HepG2 (cell line): ENCODE data around the gene MCMBP. TPM values are rescaled to one million over a fixed set of nuclear protein-coding genes. Genes with fewer than 3 reads are reported as not detected.
A peak's percentile ranks its signal among the peaks of the same experiment; 100 is the strongest.

Experiments used
- CCDC6 ChIP-seq: sonication (generic); formaldehyde crosslinking; IDR thresholded peaks from 2 replicates; pipeline ENCODE4 v1.8.1; 2022; ENCODE audit warnings: mild to moderate bottlenecking, missing genetic modification reagents, moderate library complexity
- CEBPG ChIP-seq: IDR thresholded peaks from 2 replicates; pipeline ENCODE4 v1.6.1; 2016
- EEA1 ChIP-seq: sonication (generic); formaldehyde crosslinking; IDR thresholded peaks from 2 replicates; pipeline ENCODE4 v1.5.1; 2020; ENCODE audit warnings: mild to moderate bottlenecking, missing genetic modification reagents, borderline replicate concordance
- ISX ChIP-seq: sonication (generic); formaldehyde crosslinking; conservative IDR thresholded peaks from 2 replicates; pipeline ENCODE4 v1.5.0; 2020; ENCODE audit warnings: missing genetic modification reagents
- KDM4B ChIP-seq: sonication (generic); formaldehyde crosslinking; IDR thresholded peaks from 2 replicates; pipeline ENCODE4 v1.4.0; 2020; ENCODE audit warnings: missing genetic modification reagents
- NCOR1 ChIP-seq: fragments of 200-600 bp; sonication (generic); IDR thresholded peaks from 2 replicates; pipeline ENCODE4 v1.7.0; 2017; ENCODE audit warnings: antibody characterized with exemption, low read length, borderline replicate concordance
- NR2F1 ChIP-seq, 2 experiments: fragments of 450-650 bp in 1 of 2; formaldehyde crosslinking in 1 of 2; IDR thresholded peaks; 2 replicates each; pipeline versions ENCODE4 v1.5.0 to v1.6.1; 2016 to 2020; ENCODE audit warnings: mild to moderate bottlenecking in 1 of 2, missing compliant biosample characterization in 1 of 2, missing genetic modification reagents in 1 of 2, moderate library complexity in 1 of 2
- PTBP1 ChIP-seq: fragments of 200-400 bp; formaldehyde crosslinking; IDR thresholded peaks from 2 replicates; pipeline ENCODE4 v1.6.1; 2018; ENCODE audit warnings: low read length, low read depth; ENCODE audit not compliant: poor library complexity, severe bottlenecking
- TEAD2 ChIP-seq: sonication (generic); formaldehyde crosslinking; IDR thresholded peaks from 2 replicates; pipeline ENCODE4 v1.9.0; 2021; ENCODE audit warnings: missing genetic modification reagents
- THAP11 ChIP-seq: IDR thresholded peaks from 2 replicates; pipeline ENCODE4 v1.6.1; 2016; ENCODE audit warnings: missing biosample characterization, missing genetic modification reagents
- ZBTB1 ChIP-seq: sonication (generic); formaldehyde crosslinking; IDR thresholded peaks from 2 replicates; pipeline ENCODE4 v1.4.0; 2020; ENCODE audit warnings: missing genetic modification reagents, borderline replicate concordance
- ZBTB20 ChIP-seq: sonication (generic); formaldehyde crosslinking; IDR thresholded peaks from 2 replicates; pipeline ENCODE4 v1.8.1; 2023; ENCODE audit warnings: missing genetic modification reagents, low read depth, mild to moderate bottlenecking, borderline replicate concordance
- ZFP90 ChIP-seq: sonication (generic); formaldehyde crosslinking; IDR thresholded peaks from 2 replicates; pipeline ENCODE4 v1.8.0; 2022; ENCODE audit warnings: missing genetic modification reagents, mild to moderate bottlenecking, inconsistent platforms, borderline replicate concordance
- ZNF879 ChIP-seq: sonication (generic); formaldehyde crosslinking; IDR thresholded peaks from 2 replicates; pipeline ENCODE4 v1.8.1; 2023; ENCODE audit warnings: missing genetic modification reagents
- polyA plus RNA-seq, 8 experiments: library from polyadenylated mRNA; depleted of rRNA in 3 of 8; stranded (reverse) in 7 of 8; unstranded in 1 of 8; fragments of >200 nt; fragmentation: Illumina TruSeq in 4 of 8; extraction: Trizol in 4 of 8; gene quantifications; 2 replicates each; pipeline versions ENCODE4 v1.2.1 to v1.2.3, GENCODE V29; 2011 to 2016; ENCODE audit warnings: low read depth in 4 of 8, missing spikeins in 1 of 8, mixed read lengths in 1 of 8; ENCODE audit not compliant: insufficient read depth in 1 of 8
- total RNA-seq, 5 experiments: library from RNA; depleted of rRNA; stranded (reverse); fragments of >200 nt; fragmentation: Illumina TruSeq; extraction: Trizol; gene quantifications; 2 replicates each; pipeline ENCODE4 v1.2.3, GENCODE V29; 2016; ENCODE audit warnings: low read depth in 1 of 5
- TF ChIP-seq, protein P1 (sequence below): sonication (generic); formaldehyde crosslinking; IDR thresholded peaks from 2 replicates; pipeline ENCODE4 v1.8.0; 2022; ENCODE audit warnings: missing genetic modification reagents, low read depth, mild to moderate bottlenecking, borderline replicate concordance
- TF ChIP-seq, protein P2 (sequence below): sonication (generic); formaldehyde crosslinking; IDR thresholded peaks from 2 replicates; pipeline ENCODE4 v1.5.1; 2020; ENCODE audit warnings: mild to moderate bottlenecking, missing genetic modification reagents, borderline replicate concordance
- TF ChIP-seq, protein P3 (sequence below), 2 experiments: fragments of 450-650 bp in 1 of 2; sonication (generic) in 1 of 2; formaldehyde crosslinking in 1 of 2; IDR thresholded peaks; 2 replicates each; pipeline versions ENCODE4 v1.6.1 to v1.8.0; 2016 to 2022; ENCODE audit warnings: antibody characterized with exemption in 1 of 2, mild to moderate bottlenecking in 1 of 2, missing genetic modification reagents in 1 of 2

MCMBP gene
- total and polyA plus RNA-seq, 2 of the 13 experiments (the other 11 are each of a cell fraction or from before 2014, with no cell fraction given), result 35.7 to 62.4 TPM

DNA sequence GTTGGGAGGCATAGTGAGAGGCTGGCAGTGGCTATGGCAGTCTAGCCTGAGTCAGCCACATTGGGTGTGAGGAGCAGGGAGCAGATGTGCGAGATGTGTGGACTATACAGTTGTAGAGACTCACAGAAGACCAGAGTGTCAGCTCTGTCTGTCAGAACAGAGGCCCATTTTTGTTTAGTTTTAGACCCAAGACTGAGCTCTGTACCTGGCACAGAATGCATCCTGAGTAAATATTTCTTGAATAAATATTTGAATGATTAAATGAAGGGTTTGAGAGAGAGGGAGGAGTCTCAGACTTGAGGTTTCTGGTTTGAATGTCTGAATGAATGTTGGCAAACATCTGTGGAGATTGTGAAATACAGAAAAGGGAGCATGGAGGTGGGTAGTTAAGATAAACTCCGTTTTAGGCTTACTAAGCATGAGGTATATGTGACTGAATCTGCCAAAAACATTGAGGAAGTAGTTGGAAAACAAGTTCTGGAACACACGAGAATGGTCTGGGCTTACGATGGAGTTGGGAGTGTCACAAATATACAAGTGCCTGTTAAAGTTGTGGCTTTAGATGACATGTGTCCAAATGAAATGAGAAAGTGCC, 23.5 kb upstream of the MCMBP start (continued):
- TF ChIP-seq, protein P1, sequence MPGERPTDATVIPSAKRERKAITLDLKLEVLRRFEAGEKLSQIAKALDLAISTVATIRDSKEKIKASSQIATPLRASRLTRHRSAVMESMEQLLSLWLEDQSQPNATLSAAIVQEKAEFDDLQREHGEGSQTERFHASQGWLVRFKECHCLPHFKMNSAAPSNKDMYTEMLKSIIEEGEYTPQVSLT, result no peak
- TF ChIP-seq EEA1 (CRISPR knock-in tag) (no peak), THAP11 (CRISPR knock-in tag) (peak; percentile 16; the same call in 1 of the 2 replicates), ZFP90 (CRISPR knock-in tag) (0 out of 2 replicates have a peak, but pooled peaks have one; percentile 27), ISX (no peak), ZBTB1 (CRISPR knock-in tag) (no peak), CEBPG (CRISPR knock-in tag) (peak; percentile 96), NR2F1 (CRISPR knock-in tag; IDR thresholded peaks at IDR 0.05) (no peak), KDM4B (no peak), ZBTB20 (no peak), CCDC6 (CRISPR knock-in tag) (0 out of 2 replicates have a peak, but pooled peaks have one; percentile 39), ZNF879 (no peak), TEAD2 (CRISPR knock-in tag) (no peak), NCOR1 (peak; percentile 33; the same call in 1 of the 2 replicates), PTBP1 (no peak)
- TF ChIP-seq, protein P2, sequence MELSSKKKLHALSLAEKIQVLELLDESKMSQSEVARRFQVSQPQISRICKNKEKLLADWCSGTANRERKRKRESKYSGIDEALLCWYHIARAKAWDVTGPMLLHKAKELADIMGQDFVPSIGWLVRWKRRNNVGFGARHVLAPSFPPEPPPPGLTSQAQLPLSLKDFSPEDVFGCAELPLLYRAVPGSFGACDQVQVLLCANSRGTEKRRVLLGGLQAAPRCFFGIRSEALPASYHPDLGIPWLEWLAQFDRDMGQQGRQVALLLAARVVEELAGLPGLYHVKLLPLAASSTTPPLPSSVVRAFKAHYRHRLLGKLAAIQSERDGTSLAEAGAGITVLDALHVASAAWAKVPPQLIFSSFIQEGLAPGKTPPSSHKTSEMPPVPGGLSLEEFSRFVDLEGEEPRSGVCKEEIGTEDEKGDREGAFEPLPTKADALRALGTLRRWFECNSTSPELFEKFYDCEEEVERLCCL, result no peak
- TF ChIP-seq, protein P3, sequence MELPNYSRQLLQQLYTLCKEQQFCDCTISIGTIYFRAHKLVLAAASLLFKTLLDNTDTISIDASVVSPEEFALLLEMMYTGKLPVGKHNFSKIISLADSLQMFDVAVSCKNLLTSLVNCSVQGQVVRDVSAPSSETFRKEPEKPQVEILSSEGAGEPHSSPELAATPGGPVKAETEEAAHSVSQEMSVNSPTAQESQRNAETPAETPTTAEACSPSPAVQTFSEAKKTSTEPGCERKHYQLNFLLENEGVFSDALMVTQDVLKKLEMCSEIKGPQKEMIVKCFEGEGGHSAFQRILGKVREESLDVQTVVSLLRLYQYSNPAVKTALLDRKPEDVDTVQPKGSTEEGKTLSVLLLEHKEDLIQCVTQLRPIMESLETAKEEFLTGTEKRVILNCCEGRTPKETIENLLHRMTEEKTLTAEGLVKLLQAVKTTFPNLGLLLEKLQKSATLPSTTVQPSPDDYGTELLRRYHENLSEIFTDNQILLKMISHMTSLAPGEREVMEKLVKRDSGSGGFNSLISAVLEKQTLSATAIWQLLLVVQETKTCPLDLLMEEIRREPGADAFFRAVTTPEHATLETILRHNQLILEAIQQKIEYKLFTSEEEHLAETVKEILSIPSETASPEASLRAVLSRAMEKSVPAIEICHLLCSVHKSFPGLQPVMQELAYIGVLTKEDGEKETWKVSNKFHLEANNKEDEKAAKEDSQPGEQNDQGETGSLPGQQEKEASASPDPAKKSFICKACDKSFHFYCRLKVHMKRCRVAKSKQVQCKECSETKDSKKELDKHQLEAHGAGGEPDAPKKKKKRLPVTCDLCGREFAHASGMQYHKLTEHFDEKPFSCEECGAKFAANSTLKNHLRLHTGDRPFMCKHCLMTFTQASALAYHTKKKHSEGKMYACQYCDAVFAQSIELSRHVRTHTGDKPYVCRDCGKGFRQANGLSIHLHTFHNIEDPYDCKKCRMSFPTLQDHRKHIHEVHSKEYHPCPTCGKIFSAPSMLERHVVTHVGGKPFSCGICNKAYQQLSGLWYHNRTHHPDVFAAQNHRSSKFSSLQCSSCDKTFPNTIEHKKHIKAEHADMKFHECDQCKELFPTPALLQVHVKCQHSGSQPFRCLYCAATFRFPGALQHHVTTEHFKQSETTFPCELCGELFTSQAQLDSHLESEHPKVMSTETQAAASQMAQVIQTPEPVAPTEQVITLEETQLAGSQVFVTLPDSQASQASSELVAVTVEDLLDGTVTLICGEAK (IDR thresholded peaks at IDR 0.05), result no peak
- TF ChIP-seq, protein P3 (CRISPR knock-in tag; IDR thresholded peaks at IDR 0.05), result no peak
